ENCODE measurements around the gene TUBA8. TPM values are rescaled to one million over a fixed set of nuclear protein-coding genes. Genes with fewer than 3 reads are reported as not detected.
"Not testable (repeated sequence)": the region's sequence is repeated elsewhere in the genome, so short reads cannot be mapped to it uniquely, and the experiment has no call there.

Gene TUBA8
- polyA plus RNA-seq, 1 experiment = 2.7 TPM

DNA sequence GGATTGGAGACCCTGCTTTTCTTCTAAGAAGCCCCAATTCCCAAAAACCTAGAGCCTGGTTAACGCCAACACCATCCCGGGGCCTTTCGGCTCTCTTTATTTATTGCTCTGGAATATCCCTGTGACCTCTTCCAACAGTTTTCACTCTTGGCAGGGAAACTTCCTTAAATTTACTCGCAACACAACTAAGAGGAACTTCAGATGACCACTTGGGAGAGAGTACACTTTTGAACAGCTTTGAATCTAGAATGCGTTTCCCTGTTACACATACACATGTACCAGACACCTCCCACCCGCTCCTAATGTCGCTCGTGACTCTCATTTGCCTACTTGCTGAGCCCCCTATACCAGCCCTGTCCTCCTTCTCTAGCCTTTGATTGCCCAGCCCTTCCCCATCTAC lies 19.4 kb downstream of the TUBA8 start:
- CTCF ChIA-PET = no interaction called here
- H3K4me3 ChIP-seq (ENCODE audit: low read depth, low read length) = no peak overlapping the region
- no peaks in the 10 kb centered on the region for H3K9me3 ChIP-seq (ENCODE audit: control insufficient read depth, insufficient read depth, low read length)
- POLR2A ChIA-PET = no interaction called here
- DNase-seq (ENCODE audit: low read depth, low spot score) = no peak
- H3K27me3 ChIP-seq (ENCODE audit: control insufficient read depth, insufficient read depth, low read length) = no peaks in the 10 kb centered on the region
- TF ChIP-seq, protein P1, sequence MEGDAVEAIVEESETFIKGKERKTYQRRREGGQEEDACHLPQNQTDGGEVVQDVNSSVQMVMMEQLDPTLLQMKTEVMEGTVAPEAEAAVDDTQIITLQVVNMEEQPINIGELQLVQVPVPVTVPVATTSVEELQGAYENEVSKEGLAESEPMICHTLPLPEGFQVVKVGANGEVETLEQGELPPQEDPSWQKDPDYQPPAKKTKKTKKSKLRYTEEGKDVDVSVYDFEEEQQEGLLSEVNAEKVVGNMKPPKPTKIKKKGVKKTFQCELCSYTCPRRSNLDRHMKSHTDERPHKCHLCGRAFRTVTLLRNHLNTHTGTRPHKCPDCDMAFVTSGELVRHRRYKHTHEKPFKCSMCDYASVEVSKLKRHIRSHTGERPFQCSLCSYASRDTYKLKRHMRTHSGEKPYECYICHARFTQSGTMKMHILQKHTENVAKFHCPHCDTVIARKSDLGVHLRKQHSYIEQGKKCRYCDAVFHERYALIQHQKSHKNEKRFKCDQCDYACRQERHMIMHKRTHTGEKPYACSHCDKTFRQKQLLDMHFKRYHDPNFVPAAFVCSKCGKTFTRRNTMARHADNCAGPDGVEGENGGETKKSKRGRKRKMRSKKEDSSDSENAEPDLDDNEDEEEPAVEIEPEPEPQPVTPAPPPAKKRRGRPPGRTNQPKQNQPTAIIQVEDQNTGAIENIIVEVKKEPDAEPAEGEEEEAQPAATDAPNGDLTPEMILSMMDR (IDR thresholded peaks at IDR 0.05; ENCODE audit: low read depth, low read length) = no peak
- H3K27ac ChIP-seq (ENCODE audit: low read depth, low read length) = no peak overlapping the region

DNA sequence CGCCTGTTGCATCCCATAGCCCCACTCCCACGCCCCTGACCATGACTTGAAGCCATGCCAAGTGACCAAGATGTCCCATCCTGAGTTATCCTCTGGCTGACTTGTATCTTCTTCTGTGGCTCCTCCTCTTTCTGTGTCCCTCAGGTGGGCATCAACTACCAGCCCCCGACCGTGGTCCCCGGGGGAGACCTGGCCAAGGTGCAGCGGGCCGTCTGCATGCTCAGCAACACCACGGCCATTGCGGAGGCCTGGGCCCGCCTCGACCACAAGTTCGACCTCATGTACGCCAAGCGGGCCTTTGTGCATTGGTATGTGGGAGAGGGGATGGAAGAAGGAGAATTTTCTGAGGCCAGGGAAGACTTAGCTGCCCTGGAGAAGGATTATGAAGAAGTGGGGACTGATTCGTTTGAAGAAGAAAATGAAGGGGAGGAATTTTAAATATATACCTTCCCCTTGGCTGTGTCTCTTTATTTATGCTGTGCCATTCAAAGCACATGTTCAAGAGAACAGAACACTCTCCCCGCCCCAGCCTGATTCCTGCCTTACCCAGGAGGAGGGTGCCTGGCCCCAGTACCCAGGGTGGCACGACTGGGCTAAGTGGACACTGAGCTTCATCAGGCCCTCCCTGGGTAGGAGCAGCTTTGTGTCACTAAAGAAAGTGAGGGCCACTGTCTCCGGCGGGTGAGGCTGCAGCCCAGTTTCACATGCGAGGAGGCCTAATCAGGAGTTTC lies 20.3 kb downstream of the TUBA8 start:
- no peak overlapping the region for H3K4me3 ChIP-seq (ENCODE audit: low read depth, low read length)
- no peaks in the 10 kb centered on the region for H3K27me3 ChIP-seq (ENCODE audit: control insufficient read depth, insufficient read depth, low read length)
- ChIA-PET POLR2A (no interaction called here), CTCF (no interaction called here)
- TF ChIP-seq, protein P1 (IDR thresholded peaks at IDR 0.05; ENCODE audit: low read depth, low read length) = no peak
- H3K27ac ChIP-seq (ENCODE audit: low read depth, low read length) = no peak overlapping the region
- DNase-seq (ENCODE audit: low read depth, low spot score) = no peak
- H3K9me3 ChIP-seq (ENCODE audit: control insufficient read depth, insufficient read depth, low read length) = no peaks in the 10 kb centered on the region

DNA sequence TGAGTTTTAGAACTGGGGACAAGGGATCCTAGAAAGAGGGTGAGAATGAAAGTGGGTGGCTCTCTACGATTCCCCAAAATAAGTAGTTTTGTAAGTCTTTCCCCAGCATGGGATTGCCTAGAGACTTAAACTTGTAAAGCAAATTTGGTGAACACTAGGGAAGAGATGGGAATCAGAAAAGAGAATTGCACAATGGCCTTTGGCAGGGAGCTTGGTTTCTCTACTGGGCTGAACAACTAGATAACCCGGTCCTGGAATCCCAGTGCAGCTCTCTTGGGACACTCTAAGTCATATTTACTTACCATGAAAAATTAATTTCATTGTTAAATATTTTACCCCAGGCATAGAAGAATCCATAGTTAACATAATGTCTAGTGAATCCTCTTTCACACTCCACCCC lies 22.8 kb downstream of the TUBA8 start:
- H3K9me3 ChIP-seq (ENCODE audit: control insufficient read depth, insufficient read depth, low read length) = no peaks in the 10 kb centered on the region
- no peak overlapping the region for H3K4me3 ChIP-seq (ENCODE audit: low read depth, low read length)
- ChIA-PET POLR2A (no interaction called here), CTCF (no interaction called here)
- DNase-seq (ENCODE audit: low read depth, low spot score) = no peak
- TF ChIP-seq, protein P1 (IDR thresholded peaks at IDR 0.05; ENCODE audit: low read depth, low read length) = no peak
- no peaks in the 10 kb centered on the region for H3K27me3 ChIP-seq (ENCODE audit: control insufficient read depth, insufficient read depth, low read length)
- no peak overlapping the region for H3K27ac ChIP-seq (ENCODE audit: low read depth, low read length)

DNA sequence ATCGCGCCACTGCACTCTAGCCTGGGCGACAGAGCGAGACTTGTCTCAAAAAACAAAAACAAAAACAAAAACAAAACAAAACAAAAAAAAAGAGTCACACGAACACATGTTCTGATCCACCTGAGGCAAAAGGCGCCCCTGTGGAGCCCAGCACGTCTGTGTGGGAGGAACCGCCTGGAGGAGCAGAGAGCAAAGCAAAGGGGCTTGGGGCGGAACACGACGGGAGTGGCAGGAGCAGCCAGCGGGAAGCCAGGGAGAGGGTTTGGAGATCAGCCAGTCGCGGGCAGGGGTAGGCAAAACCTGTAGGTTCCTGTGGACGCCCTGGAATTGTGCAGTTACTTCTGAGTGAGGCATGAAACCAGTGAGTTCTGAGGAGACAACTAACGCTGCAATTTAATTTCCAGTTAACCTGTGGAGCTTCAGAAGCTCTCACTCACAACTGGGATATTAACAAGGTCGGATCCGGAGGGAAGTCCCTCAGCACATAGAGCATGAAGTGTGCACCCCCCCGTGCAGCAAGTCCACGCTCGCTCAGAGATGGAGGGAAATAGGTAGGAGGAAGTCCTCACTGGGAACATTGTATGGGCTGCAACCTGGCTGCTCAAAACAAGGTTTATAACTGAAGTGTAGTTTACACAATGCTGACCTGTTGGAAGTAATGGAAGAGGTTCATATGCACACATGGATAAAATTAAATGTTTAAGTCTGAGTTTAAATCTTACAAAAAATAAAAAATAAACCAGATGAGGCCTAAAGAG lies 26.1 kb downstream of the TUBA8 start:
- DNase-seq (ENCODE audit: low read depth, low spot score) = no peak
- Histone ChIP-seq H3K4me3 (ENCODE audit: low read depth, low read length) (no peak overlapping the region), H3K27me3 (ENCODE audit: control insufficient read depth, insufficient read depth, low read length) (no peaks in the 10 kb centered on the region), H3K27ac (ENCODE audit: low read depth, low read length) (no peak overlapping the region), H3K9me3 (ENCODE audit: control insufficient read depth, insufficient read depth, low read length) (no peaks in the 10 kb centered on the region; the same call in 1 of the 2 replicates)
- ChIA-PET CTCF (no interaction called here), POLR2A (no interaction called here)
- TF ChIP-seq, protein P1 (IDR thresholded peaks at IDR 0.05; ENCODE audit: low read depth, low read length) = no peak

DNA sequence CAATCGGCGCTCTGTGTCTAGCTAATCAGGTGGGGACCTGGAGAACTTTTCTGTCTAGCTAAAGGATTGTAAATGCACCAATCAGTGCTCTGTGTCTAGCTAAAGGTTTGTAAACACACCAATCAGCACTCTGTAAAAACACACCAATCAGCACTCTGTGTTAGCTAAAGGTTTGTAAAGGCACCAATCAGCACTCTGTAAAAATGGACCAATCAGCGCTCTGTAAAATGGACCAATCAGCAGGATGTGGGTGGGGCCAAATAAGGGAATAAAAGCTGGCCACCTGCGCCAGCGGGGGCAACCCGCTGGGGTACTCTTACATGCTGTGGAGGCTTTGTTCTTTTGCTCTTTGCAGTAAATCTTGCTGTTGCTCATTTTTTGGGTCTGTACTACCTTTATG lies 30.4 kb downstream of the TUBA8 start:
- DNase-seq (ENCODE audit: low read depth, low spot score); H3K9me3 ChIP-seq (ENCODE audit: control insufficient read depth, insufficient read depth, low read length); H3K27me3 ChIP-seq (ENCODE audit: control insufficient read depth, insufficient read depth, low read length); POLR2A ChIA-PET; H3K4me3 ChIP-seq (ENCODE audit: low read depth, low read length); H3K27ac ChIP-seq (ENCODE audit: low read depth, low read length): not testable (repeated sequence)
- CTCF ChIA-PET = interaction anchor here (1.6 kb wide), 1 partner anchor 16 kb away, joined by 4 read pairs; no protein-coding TSS in a partner anchor
